SK-N-DZ (cell line): ENCODE results near the gene EMID1.

ENCODE experiments used
- DNase-seq: peaks from one replicate; pipeline ENCODE4 v3.0.0-alpha.2; 2015; ENCODE audit warnings: low spot score

The EMID1 gene

GRCh38 chr22:29194184-29194583 lies 11.5 kb upstream of the EMID1 start:
- no peak for DNase-seq

DNA sequence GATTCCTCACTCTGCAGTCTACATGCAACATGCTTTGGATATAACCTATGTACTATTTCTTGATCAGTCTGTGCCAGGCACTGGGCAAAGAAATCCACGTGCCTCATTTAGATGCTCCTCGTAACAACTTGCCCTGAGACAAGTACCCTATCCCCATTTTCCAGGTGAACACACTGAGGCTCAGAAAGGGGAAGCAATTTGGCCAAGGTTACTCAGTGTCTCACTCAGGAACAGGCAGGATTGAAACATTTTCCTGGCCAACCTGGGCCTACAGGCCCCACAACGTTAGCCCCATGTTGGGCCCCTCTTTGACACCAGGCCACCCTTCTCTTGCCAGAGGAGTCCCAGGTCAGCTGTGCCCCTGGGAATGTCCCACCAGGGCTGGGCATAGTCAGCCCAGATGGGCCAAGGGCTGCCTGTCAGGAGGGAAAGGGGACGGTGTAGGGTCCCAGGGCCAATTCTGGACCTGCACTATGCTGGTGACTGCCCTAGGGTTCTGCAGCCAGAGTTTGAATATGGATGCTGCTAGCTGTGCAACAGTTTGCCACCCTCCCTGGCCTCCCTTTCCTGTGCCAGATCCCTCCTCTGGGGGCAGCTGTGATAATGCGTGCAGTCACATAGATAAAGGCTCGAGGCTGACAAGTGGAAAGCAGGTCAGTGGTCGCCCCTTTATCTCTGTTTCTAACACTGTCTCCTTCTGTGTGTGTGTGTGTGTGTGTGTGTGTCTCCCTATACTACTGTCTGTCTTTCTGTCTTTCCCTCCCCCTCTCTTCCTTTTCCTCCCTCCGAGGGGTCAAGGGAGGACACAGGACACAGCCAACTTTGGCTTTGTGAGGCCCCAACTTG lies 10.4 kb upstream of the EMID1 start:
- DNase-seq, result no peak

DNA sequence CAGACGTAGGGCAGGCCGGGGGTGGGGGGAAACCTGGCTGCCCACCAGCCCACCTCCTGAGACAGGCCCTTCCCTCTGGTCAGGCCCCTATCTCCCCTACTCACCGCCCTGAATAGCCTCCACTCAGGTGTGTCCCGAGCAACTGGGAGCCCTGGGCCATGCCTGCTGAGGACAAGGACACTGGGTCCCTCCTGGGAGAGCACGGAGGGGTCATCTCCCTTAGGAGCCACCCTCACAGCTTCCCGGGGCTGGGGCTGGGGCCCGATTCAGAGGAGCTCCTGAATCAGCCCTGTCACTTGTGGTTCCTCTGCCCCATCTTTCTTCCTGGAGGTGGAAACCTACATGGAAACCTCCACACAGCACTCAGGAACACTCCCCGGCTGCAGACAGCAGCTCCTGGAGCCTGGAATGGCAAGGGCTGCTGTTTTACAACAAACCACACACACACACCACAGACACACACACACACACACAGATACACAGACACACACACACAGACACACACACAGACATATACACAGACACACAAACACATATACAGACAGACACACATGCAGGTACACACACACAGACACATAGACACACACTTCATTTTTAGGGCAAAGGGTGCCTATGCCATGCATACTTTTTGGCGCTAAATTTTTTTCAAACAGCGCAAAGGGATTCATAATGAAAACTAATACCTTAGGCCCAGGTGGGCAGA lies 9.6 kb upstream of the EMID1 start:
- no peak for DNase-seq

- DNase-seq, result no peak
Measured at GRCh38 chr22:29197096-29197495, 8.6 kb upstream of the EMID1 start.

DNA sequence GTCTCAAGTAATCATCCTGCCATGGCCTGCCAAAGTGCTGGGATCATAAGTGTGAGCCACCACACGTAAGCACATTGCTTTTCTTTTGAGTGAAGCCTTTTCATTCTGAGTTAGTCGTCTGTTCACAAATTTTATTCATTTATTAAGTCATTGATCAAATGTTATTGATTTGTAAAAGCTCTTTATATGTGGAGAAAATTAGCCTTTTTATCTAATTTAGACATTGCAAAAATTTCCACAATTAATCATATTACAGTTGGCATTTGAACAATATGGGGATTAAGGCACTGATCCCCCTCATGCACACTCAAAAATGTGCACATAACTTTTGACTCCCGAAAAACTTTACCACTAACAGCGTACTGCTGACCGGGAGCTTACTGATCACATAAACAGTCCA lies 7.5 kb upstream of the EMID1 start:
- no peak for DNase-seq

DNA sequence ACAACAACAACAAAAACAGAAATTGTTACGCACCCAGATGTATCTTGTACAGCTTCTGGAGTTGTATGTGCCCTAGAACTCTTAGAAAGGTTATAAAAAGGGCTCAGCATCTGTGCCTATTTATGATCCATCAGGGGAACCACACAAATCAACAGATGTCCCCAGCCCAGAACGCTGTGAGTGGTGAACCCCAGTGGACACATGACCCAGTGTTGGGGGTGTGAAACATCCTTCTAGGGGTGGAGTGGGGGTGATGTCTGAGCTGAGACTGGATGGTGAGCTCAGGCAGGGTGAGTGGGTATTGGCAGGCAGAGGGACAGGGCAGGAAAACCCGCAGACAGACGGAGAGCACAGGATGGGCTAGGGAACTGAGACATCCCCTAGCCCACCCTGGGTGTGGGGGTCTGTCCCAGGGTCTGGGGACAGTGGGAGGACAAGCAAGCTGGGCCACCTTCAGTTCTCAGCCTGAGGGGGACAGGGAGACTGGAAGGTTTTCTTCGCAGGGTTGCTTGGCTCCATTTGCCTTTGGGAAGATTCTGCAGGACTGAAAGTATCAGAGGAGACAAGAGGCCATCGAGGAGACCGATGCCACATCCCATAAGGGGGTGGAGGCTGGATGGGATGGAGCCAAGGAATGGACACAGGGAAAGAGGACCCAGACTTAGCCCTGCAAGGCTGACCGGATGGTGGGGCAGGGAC lies 5.8 kb upstream of the EMID1 start:
- DNase-seq, result no peak

DNA sequence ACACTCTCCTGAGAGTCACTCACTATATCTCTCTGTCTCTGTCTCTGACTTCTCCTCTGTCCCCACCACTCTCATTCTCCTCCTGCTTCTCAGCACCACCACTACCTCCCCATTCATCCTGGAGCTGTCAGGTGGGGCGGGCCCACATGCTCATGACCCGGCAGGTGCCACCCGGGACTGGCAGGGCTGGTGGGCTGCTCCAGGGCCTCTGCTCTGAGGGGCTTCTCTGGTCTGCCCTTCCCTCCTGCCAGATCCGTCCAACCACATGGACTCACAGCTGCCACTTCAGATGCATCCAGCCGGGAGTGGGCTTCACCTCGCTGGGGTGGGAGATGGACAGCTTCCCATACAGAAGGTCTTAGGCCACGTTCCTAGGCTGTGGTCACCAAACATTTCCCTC lies 4.8 kb upstream of the EMID1 start:
- DNase-seq, result no peak

- no peak for DNase-seq
Measured at GRCh38 chr22:29201782-29202181, 3.9 kb upstream of the EMID1 start.

- peak; percentile 44 for DNase-seq
Measured at GRCh38 chr22:29202212-29203192, 3.2 kb upstream of the EMID1 start.

DNA sequence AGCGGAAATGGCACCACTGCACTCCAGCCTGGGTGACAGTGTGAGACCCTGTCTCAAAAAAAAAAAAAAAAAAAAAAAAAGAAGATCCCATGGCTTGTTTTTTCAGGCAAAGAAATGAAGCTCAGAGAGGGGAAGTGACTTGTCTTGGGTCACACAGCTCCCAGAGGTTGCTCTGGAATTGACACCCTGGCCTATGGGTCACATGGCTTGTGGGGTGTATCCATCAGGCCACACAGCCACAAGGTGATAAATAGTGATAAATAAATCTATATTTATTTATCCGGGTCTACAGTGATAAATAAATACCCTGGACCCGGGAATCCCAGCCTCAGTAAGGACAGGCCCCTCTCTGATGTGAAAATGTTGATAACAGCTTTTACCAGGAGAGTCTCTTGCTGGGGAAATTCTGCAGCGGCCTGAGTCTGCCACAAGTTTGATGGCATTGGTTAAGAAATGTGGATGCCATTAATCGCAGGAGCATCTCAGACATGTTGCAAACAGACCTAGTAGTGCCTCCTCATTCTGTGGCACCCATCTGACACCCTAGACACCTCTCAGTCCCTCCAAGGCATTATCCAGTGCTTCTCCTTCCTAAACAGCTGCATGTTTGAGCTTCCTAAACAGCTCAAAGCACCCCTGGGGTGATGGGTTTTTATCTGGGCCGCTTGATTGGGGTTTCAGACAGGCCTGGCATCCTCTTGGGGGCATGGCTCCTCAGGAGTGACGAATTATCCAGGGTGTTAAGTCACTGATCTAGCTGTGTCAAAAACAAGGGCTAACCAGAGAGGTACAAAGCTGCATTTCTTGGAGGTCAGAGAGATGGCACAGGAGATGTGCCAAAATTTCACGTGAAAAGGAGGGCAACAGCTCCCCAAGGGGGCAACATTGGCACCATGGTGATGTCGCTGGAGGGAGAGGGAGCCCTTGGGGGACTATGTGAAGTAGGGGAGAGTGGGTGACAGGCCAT lies 1.9 kb upstream of the EMID1 start:
- DNase-seq, result no peak

DNA sequence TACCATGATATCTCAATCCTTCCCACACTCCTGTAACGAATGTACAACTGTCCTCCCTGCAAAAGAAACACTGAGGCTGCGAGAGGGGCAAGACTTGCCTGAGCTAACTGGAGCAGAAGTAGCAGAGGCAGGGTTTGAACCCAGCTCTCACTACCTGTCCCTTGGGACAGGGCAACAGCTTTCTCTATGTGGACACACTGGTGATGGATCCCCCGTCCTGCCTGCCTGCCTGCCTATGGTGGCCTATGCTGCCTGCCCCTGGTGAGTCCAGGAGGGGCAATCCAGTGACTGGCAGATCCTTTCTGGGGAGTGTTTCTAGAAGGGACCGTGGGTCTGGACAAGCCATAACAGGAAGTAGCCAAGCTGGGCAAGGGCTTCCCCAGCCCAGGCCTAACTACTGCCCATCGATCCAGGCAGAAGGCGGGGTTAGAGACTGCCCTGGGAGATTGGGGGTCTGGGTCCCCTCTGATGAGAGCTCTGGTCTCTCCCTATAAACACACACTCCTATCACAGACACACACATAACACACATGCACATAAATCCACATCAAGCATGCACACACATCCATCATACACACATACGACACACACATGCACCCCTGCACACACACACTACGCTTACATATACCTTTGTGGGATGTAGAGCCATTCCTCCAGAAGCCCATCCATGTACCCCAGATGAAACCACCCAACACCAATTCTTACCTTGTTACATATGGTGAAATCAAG lies 1.1 kb upstream of the EMID1 start:
- DNase-seq, result no peak

- DNase-seq, result no peak
Measured at GRCh38 chr22:29205252-29205593, 473 bp upstream of the EMID1 start.

GRCh38 chr22:29206372-29207242 lies 911 bp downstream of the EMID1 start:
- no peak for DNase-seq

GRCh38 chr22:29207243-29207550 lies 1.5 kb downstream of the EMID1 start:
- DNase-seq, result no peak

GRCh38 chr22:29207562-29208501 lies 2.1 kb downstream of the EMID1 start:
- DNase-seq, result no peak

GRCh38 chr22:29208502-29208862 lies 2.8 kb downstream of the EMID1 start:
- no peak for DNase-seq

DNA sequence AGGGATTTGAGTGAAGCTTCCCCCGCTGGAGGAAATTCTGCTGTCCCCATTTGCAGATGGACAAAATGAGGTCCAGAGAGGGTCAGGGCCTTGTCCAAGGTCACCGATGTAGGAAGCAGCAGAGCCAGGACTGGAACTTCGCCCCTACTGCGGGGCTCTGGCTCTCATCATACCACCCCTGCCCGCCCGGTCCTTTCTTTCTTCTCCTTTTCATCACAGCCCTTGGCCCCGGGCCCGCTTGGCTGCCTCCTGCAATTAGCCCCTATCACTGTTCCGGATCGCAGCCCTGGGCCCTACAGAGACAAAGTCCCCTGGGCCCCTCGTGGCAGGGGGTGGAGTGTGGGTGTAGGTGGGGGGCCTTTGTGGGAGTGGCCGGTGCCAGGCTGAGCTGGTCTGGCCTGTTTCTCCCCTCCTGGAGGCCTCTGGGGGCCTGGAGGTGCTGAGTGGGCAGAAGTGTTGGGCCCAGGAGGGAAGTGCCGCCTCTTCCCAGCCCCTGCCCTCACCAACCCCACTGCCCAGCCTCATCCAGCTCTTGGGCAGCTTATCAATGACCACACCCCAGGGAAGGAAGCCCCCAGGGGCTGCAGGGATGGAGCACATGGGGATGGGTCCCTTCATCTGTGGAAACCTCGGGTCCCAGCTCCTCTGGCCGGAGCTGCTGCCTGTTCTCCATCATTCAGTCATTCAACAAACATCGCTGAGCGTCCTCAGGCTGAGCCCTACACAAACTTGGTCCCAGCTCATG lies 3.4 kb downstream of the EMID1 start:
- DNase-seq, result peak; percentile 66
